Activated CD4-positive, alpha-beta T cell treated with anti-CD3 and anti-CD28 coated beads, Interleukin-2, Interleukin-6, amounts not matched to agents 100 ng/mL and 50 ng/mL, durations not matched to agents 16 hours and 8 hours (primary cell): ENCODE measurements around the gene BRD3.

Experiments used
- DNase-seq: peaks from one replicate; pipeline ENCODE4 v3.0.0-alpha.2; 2020

Gene BRD3

GRCh38 chr9:134053941-134054761, 13.7 kb downstream of the BRD3 start:
- no peak for DNase-seq

- DNase-seq, result no peak
Observed at GRCh38 chr9:134053401-134053871, 14.4 kb downstream of the BRD3 start.

GRCh38 chr9:134052941-134053340, 14.9 kb downstream of the BRD3 start:
- no peak for DNase-seq

- no peak for DNase-seq
Observed at GRCh38 chr9:134052491-134052890, 15.3 kb downstream of the BRD3 start.

- no peak for DNase-seq
Observed at GRCh38 chr9:134051319-134051718, 16.5 kb downstream of the BRD3 start.

- DNase-seq, result no peak
Observed at GRCh38 chr9:134050726-134051125, 17.1 kb downstream of the BRD3 start.

GRCh38 chr9:134049772-134050588, 17.8 kb downstream of the BRD3 start:
- no peak for DNase-seq

GRCh38 chr9:134049236-134049635, 18.6 kb downstream of the BRD3 start:
- no peak for DNase-seq

GRCh38 chr9:134048582-134048968, 19.3 kb downstream of the BRD3 start:
- no peak for DNase-seq

- no peak for DNase-seq
Observed at GRCh38 chr9:134047868-134048581, 19.8 kb downstream of the BRD3 start.

- DNase-seq, result no peak
Observed at GRCh38 chr9:134046894-134047681, 20.7 kb downstream of the BRD3 start.

GRCh38 chr9:134045841-134046544, 21.8 kb downstream of the BRD3 start:
- DNase-seq, result no peak

- no peak for DNase-seq
Observed at GRCh38 chr9:134044944-134045343, 22.9 kb downstream of the BRD3 start.

GRCh38 chr9:134043531-134043988, 24.3 kb downstream of the BRD3 start:
- no peak for DNase-seq

- no peak for DNase-seq
Observed at GRCh38 chr9:134041649-134041962, 26.2 kb downstream of the BRD3 start.

GRCh38 chr9:134040781-134041648, 26.8 kb downstream of the BRD3 start:
- no peak for DNase-seq

GRCh38 chr9:134040176-134040565, 27.7 kb downstream of the BRD3 start:
- DNase-seq, result no peak

- DNase-seq, result no peak
Observed at GRCh38 chr9:134039386-134040175, 28.2 kb downstream of the BRD3 start.

- DNase-seq, result no peak
Observed at GRCh38 chr9:134037641-134038040, 30.2 kb downstream of the BRD3 start.

- no peak for DNase-seq
Observed at GRCh38 chr9:134036130-134036529, 31.7 kb downstream of the BRD3 start.
